H9 (cell line): Measurements from ENCODE around the gene GRM1. TPM values are rescaled to one million over a fixed set of nuclear protein-coding genes. Genes with fewer than 3 reads are reported as not detected.

Source experiments
- DNase-seq: peaks from one replicate; pipeline ENCODE4 v3.0.0-alpha.2; 2017
- H2AFZ ChIP-seq: one replicate; pipeline ENCODE4 v1.6.1; 2013; ENCODE audit warnings: mild to moderate bottlenecking, low read length, control low read depth, moderate library complexity
- H2AK5ac ChIP-seq: 2 replicates; pipeline ENCODE4 v1.6.1; 2013; ENCODE audit warnings: low read length, control low read depth, mixed read lengths; ENCODE audit not compliant: insufficient read length
- H2BK120ac ChIP-seq: one replicate; pipeline ENCODE4 v1.6.1; 2013; ENCODE audit warnings: low read depth, mild to moderate bottlenecking, low read length, control low read depth, inconsistent platforms; ENCODE audit not compliant: poor library complexity, severe bottlenecking
- H2BK12ac ChIP-seq: 2 replicates; pipeline ENCODE4 v1.6.1; 2013; ENCODE audit warnings: low read length, control low read depth, mixed read lengths, low read depth; ENCODE audit not compliant: insufficient read length
- H2BK15ac ChIP-seq: 2 replicates; pipeline ENCODE4 v1.6.1; 2013; ENCODE audit warnings: low read depth, low read length, control low read depth
- H2BK20ac ChIP-seq: one replicate; pipeline ENCODE4 v1.6.1; 2013; ENCODE audit warnings: low read depth, mild to moderate bottlenecking, low read length, control low read depth, inconsistent platforms; ENCODE audit not compliant: poor library complexity, severe bottlenecking
- H2BK5ac ChIP-seq: 2 replicates; pipeline ENCODE4 v1.6.1; 2013; ENCODE audit warnings: low read length, control low read depth, mixed read lengths; ENCODE audit not compliant: insufficient read length
- H3K14ac ChIP-seq: 2 replicates; pipeline ENCODE4 v1.6.1; 2013; ENCODE audit warnings: low read length, control low read depth; ENCODE audit not compliant: insufficient read depth
- H3K18ac ChIP-seq: 2 replicates; pipeline ENCODE4 v1.6.1; 2013; ENCODE audit warnings: low read depth, mild to moderate bottlenecking, mixed read lengths, low read length, control low read depth; ENCODE audit not compliant: insufficient read length
- H3K23ac ChIP-seq: 2 replicates; pipeline ENCODE4 v1.6.1; 2013; ENCODE audit warnings: low read length, control low read depth, mixed read lengths, low read depth; ENCODE audit not compliant: insufficient read length
- H3K23me2 ChIP-seq: 2 replicates; pipeline ENCODE4 v1.6.1; 2013; ENCODE audit warnings: low read depth, mild to moderate bottlenecking, mixed read lengths, low read length, control low read depth; ENCODE audit not compliant: insufficient read length, poor library complexity, severe bottlenecking
- H3K27ac ChIP-seq: 2 replicates; pipeline ENCODE4 v1.5.1; 2013; ENCODE audit warnings: low read length, control low read depth, mixed read lengths, low read depth; ENCODE audit not compliant: insufficient read length
- H3K27me3 ChIP-seq: 2 replicates; pipeline ENCODE4 v1.6.1; 2013; ENCODE audit warnings: low read length, control low read depth, inconsistent platforms; ENCODE audit not compliant: insufficient read depth
- H3K4ac ChIP-seq: 2 replicates; pipeline ENCODE4 v1.6.1; 2013; ENCODE audit warnings: low read depth, mild to moderate bottlenecking, control low read depth, inconsistent platforms, low read length, moderate library complexity
- H3K4me1 ChIP-seq: 2 replicates; pipeline ENCODE4 v1.6.1; 2013; ENCODE audit warnings: low read length, control low read depth, inconsistent platforms; ENCODE audit not compliant: insufficient read depth
- H3K4me2 ChIP-seq: 2 replicates; pipeline ENCODE4 v1.6.1; 2013; ENCODE audit warnings: low read length, control low read depth, mixed read lengths; ENCODE audit not compliant: insufficient read length, insufficient read depth
- H3K56ac ChIP-seq: 2 replicates; pipeline ENCODE4 v1.6.1; 2013; ENCODE audit warnings: low read depth, mild to moderate bottlenecking, mixed read lengths, low read length, control low read depth; ENCODE audit not compliant: insufficient read length
- H3K79me1 ChIP-seq: 2 replicates; pipeline ENCODE4 v1.6.1; 2013; ENCODE audit warnings: low read depth, mild to moderate bottlenecking, moderate library complexity, low read length, control low read depth, inconsistent platforms; ENCODE audit not compliant: insufficient read depth, poor library complexity, severe bottlenecking
- H3K79me2 ChIP-seq: 2 replicates; pipeline ENCODE4 v1.6.1; 2013; ENCODE audit warnings: low read length, control low read depth, inconsistent platforms; ENCODE audit not compliant: insufficient read depth
- H3K9ac ChIP-seq: 2 replicates; pipeline ENCODE4 v1.6.1; 2013; ENCODE audit warnings: low read length, control low read depth, mixed read lengths; ENCODE audit not compliant: insufficient read length; ENCODE audit errors: extremely low read depth
- H3K9me3 ChIP-seq: one replicate; pipeline ENCODE4 v1.6.1; 2013; ENCODE audit warnings: low read depth, low read length, inconsistent platforms; ENCODE audit not compliant: control insufficient read depth
- H3T11ph ChIP-seq: one replicate; pipeline ENCODE4 v1.6.1; 2013; ENCODE audit warnings: mild to moderate bottlenecking, low read length, control low read depth, inconsistent platforms
- H4K20me1 ChIP-seq: one replicate; pipeline ENCODE4 v1.6.1; 2013; ENCODE audit not compliant: control insufficient read depth, insufficient read length, insufficient read depth
- H4K5ac ChIP-seq: 2 replicates; pipeline ENCODE4 v1.6.1; 2013; ENCODE audit warnings: low read depth, mild to moderate bottlenecking, mixed read lengths, low read length, control low read depth; ENCODE audit not compliant: insufficient read length
- H4K8ac ChIP-seq: replicated peaks from 2 replicates; pipeline ENCODE4 v1.6.1; 2013; ENCODE audit warnings: low read length, control low read depth, mixed read lengths, low read depth; ENCODE audit not compliant: insufficient read length
- H4K91ac ChIP-seq: 2 replicates; pipeline ENCODE4 v1.6.1; 2013; ENCODE audit warnings: low read depth, mild to moderate bottlenecking, moderate library complexity, mixed read lengths, low read length, control low read depth; ENCODE audit not compliant: insufficient read length
- H3K27ac Mint-ChIP-seq, 3 experiments: 2 replicates in 2 of 3; 3 replicates in 1 of 3; pipeline ENCODE4 v1.8.0; 2020 to 2021; ENCODE audit warnings: mixed read lengths in 3 of 3, mild to moderate bottlenecking in 1 of 3, moderate library complexity in 1 of 3
- H3K27me3 Mint-ChIP-seq: 2 replicates; pipeline ENCODE4 v1.8.0; 2021; ENCODE audit warnings: low read depth, mild to moderate bottlenecking, moderate library complexity, mixed read lengths
- H3K36me3 Mint-ChIP-seq, 3 experiments: 2 replicates in 2 of 3; 3 replicates in 1 of 3; pipeline ENCODE4 v1.8.0; 2020 to 2021; ENCODE audit warnings: low read depth in 3 of 3, mixed read lengths in 3 of 3; ENCODE audit not compliant: insufficient read depth in 1 of 3
- H3K4me1 Mint-ChIP-seq, 2 experiments: 2 replicates each; pipeline ENCODE4 v1.8.0; 2020; ENCODE audit warnings: mixed read lengths in 2 of 2
- H3K4me3 Mint-ChIP-seq, 2 experiments: 2 replicates in 1 of 2; 3 replicates in 1 of 2; pipeline ENCODE4 v1.8.0; 2020 to 2021; ENCODE audit warnings: mild to moderate bottlenecking in 2 of 2, mixed read lengths in 2 of 2, moderate library complexity in 1 of 2
- H3K9me3 Mint-ChIP-seq, 2 experiments: 2 replicates in 1 of 2; 3 replicates in 1 of 2; pipeline ENCODE4 v1.8.0; 2020; ENCODE audit warnings: mild to moderate bottlenecking in 2 of 2, mixed read lengths in 2 of 2, moderate library complexity in 1 of 2
- WGBS: extraction: QIAGEN DNeasy Blood & Tissue Kit; methylation state at CpG from one replicate; pipeline ENCODE4 v1.1.7; 2013; ENCODE audit warnings: missing lambda C conversion rate, low lambda C conversion rate, mixed read lengths; ENCODE audit not compliant: insufficient read length; ENCODE audit errors: extremely low coverage; 5-methylcytosine and 5-hydroxymethylcytosine counted together
- total RNA-seq: library from RNA; stranded (reverse); gene quantifications from 2 replicates; pipeline ENCODE4 v1.2.1, GENCODE V29; 2021
- TF ChIP-seq, protein P1 (sequence below): fragments of 200-600 bp; sonication (generic); conservative IDR thresholded peaks from 3 replicates; pipeline ENCODE4 v1.8.0; 2021; ENCODE audit warnings: antibody characterized with exemption, mild to moderate bottlenecking

GRM1 gene
- total RNA-seq, 1 experiment from 2014 or later: 0.39 TPM

DNA sequence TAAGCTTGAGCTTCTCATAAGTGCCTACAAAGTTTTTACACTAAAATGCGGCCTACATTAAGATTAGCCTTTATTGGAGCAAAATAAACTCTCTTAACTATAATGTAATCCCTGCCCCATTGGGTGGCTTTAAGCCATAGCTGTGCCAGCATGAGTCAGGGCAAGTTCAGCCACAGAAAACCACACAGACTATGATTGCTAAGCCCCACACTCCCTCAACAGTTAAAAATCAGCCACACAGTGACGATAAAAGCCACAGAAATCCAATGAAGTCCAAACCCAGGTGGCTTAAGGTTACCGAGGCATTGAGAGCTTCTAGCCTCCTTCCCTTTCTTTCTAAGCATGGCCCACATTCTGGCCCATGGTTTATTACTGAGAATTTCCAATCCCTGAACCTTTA is 61.6 kb downstream of the GRM1 start:
- Histone ChIP-seq H3K9ac (no peak overlapping the region), H3K23ac (no peak overlapping the region), H3K4ac (no peak overlapping the region), H3K27ac (no peak overlapping the region), H3K79me1 (no peaks in the 10 kb centered on the region), H3K18ac (no peak overlapping the region), H3K79me2 (no peaks in the 10 kb centered on the region), H2BK120ac (no peak overlapping the region), H4K91ac (no peak overlapping the region), H2BK12ac (no peak overlapping the region), H4K5ac (no peak overlapping the region), H3K27me3 (no peaks in the 10 kb centered on the region), H3K9me3 (no peaks in the 10 kb centered on the region), H3K4me2 (no peak overlapping the region), H4K8ac (no peak overlapping the region), H3K23me2 (no peaks in the 10 kb centered on the region), H2AK5ac (no peak overlapping the region), H2BK20ac (no peak overlapping the region), H3K14ac (no peak overlapping the region), H2BK15ac (no peak overlapping the region), H3T11ph (no peak overlapping the region), H4K20me1 (no peaks in the 10 kb centered on the region), H2AFZ (no peak overlapping the region), H3K4me1 (no peaks in the 10 kb centered on the region), H3K56ac (no peak overlapping the region), H2BK5ac (no peak overlapping the region)
- TF ChIP-seq, protein P1, sequence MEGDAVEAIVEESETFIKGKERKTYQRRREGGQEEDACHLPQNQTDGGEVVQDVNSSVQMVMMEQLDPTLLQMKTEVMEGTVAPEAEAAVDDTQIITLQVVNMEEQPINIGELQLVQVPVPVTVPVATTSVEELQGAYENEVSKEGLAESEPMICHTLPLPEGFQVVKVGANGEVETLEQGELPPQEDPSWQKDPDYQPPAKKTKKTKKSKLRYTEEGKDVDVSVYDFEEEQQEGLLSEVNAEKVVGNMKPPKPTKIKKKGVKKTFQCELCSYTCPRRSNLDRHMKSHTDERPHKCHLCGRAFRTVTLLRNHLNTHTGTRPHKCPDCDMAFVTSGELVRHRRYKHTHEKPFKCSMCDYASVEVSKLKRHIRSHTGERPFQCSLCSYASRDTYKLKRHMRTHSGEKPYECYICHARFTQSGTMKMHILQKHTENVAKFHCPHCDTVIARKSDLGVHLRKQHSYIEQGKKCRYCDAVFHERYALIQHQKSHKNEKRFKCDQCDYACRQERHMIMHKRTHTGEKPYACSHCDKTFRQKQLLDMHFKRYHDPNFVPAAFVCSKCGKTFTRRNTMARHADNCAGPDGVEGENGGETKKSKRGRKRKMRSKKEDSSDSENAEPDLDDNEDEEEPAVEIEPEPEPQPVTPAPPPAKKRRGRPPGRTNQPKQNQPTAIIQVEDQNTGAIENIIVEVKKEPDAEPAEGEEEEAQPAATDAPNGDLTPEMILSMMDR: no peak
- WGBS: no CpG with 5 or more reads among the region's 3 CpGs
- H3K4me1 Mint-ChIP-seq: peaks cover 5 to 18% of the 10 kb centered on the region in 2 experiments
- no peaks in the 10 kb centered on the region for H3K27me3 Mint-ChIP-seq
- peak overlapping the region in 1 of 3 experiments; percentile 50; a peak in 1 of 7 replicates for H3K27ac Mint-ChIP-seq
- H3K4me3 Mint-ChIP-seq: no peak overlapping the region
- no peak for DNase-seq
- no peaks in the 10 kb centered on the region for H3K36me3 Mint-ChIP-seq
- no peaks in the 10 kb centered on the region for H3K9me3 Mint-ChIP-seq
